HL-60/S4 treated with retinoic acid at 250 ng/mL for 4 days and 3 days (cell line): ENCODE measurements around the gene KDM4B.

Source experiments
- in situ Hi-C: fragments of 300-500 bp; cut with MboI; formaldehyde crosslinking; loops from 2 replicates; pipeline ENCODE4 v1.7.0; 2022; ENCODE audit warnings: low sequenced_read_pairs

KDM4B gene

GRCh38 chr19:4984106-4984380, 15.1 kb downstream of the KDM4B start:
- in situ Hi-C loops = no loop called here

- in situ Hi-C loops = no loop called here
Observed at GRCh38 chr19:4984438-4984990, 15.6 kb downstream of the KDM4B start.

- in situ Hi-C loops = no loop called here
Observed at GRCh38 chr19:4985551-4985991, 16.7 kb downstream of the KDM4B start.

- in situ Hi-C loops = no loop called here
Observed at GRCh38 chr19:4986056-4986455, 17.1 kb downstream of the KDM4B start.

GRCh38 chr19:4986471-4986891, 17.6 kb downstream of the KDM4B start:
- in situ Hi-C loops = no loop called here

GRCh38 chr19:4987256-4987655, 18.3 kb downstream of the KDM4B start:
- in situ Hi-C loops = no loop called here

GRCh38 chr19:4987692-4988370, 18.9 kb downstream of the KDM4B start:
- in situ Hi-C loops = no loop called here

GRCh38 chr19:4988770-4989251, 19.9 kb downstream of the KDM4B start:
- in situ Hi-C loops = no loop called here

GRCh38 chr19:4990306-4990705, 21.4 kb downstream of the KDM4B start:
- in situ Hi-C loops = no loop called here

GRCh38 chr19:4991538-4991937, 22.6 kb downstream of the KDM4B start:
- in situ Hi-C loops = no loop called here

- in situ Hi-C loops = no loop called here
Observed at GRCh38 chr19:4991996-4992698, 23.2 kb downstream of the KDM4B start.

GRCh38 chr19:4993683-4994082, 24.8 kb downstream of the KDM4B start:
- in situ Hi-C loops = no loop called here

GRCh38 chr19:4996701-4997100, 27.8 kb downstream of the KDM4B start:
- in situ Hi-C loops = no loop called here

GRCh38 chr19:4997297-4997696, 28.4 kb downstream of the KDM4B start:
- in situ Hi-C loops = no loop called here

GRCh38 chr19:5000120-5000611, 31.3 kb downstream of the KDM4B start:
- in situ Hi-C loops = no loop called here

GRCh38 chr19:5001615-5002014, 32.7 kb downstream of the KDM4B start:
- in situ Hi-C loops = no loop called here

- in situ Hi-C loops = no loop called here
Observed at GRCh38 chr19:5002143-5002542, 33.2 kb downstream of the KDM4B start.

GRCh38 chr19:5003781-5004180, 34.9 kb downstream of the KDM4B start:
- in situ Hi-C loops = no loop called here

- in situ Hi-C loops = no loop called here
Observed at GRCh38 chr19:5005096-5005495, 36.2 kb downstream of the KDM4B start.

- in situ Hi-C loops = no loop called here
Observed at GRCh38 chr19:5006201-5006600, 37.3 kb downstream of the KDM4B start.

- in situ Hi-C loops = no loop called here
Observed at GRCh38 chr19:5006821-5007220, 37.9 kb downstream of the KDM4B start.
